GM12864 (cell line): ENCODE measurements around the gene SAT2.
"Not testable (repeated sequence)": the region's sequence is repeated elsewhere in the genome, so short reads cannot be mapped to it uniquely, and the experiment has no call there.

Experiments
- DNase-seq: peaks from one replicate; pipeline ENCODE4 v3.0.0-alpha.2; 2011; ENCODE audit warnings: low read depth
- H3K4me3 ChIP-seq: 2 replicates; pipeline ENCODE4 v1.5.1; 2011; ENCODE audit warnings: mild to moderate bottlenecking, low read depth, low read length, control low read depth
- CTCF ChIP-seq: IDR thresholded peaks from 2 replicates; pipeline ENCODE4 v1.5.1; 2011; ENCODE audit warnings: low read depth, mild to moderate bottlenecking, moderate library complexity, low read length, control low read depth, inconsistent platforms; ENCODE audit errors: missing control alignments

SAT2 gene

DNA sequence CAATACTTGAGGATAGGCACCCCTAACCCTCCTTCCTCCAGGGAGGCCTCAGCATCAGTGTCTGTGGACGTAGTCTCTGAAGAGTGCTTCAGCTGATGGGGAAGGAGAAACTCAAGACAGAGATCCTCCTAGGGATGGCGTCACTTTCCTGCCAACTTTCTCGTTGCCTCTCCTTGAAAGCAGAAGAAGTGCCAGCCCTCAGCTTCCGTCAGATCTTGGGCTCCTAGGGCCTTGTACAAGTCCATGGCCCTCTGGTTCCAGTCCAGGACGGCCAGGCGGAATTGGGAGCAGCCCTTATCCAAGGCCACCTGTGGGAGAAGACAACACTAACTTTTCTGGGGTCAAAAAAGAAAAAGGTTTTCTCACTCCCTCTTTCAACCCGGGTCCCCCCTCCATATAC, 1.3 kb downstream of the SAT2 start:
- H3K4me3 ChIP-seq = no peak overlapping the region
- no peak for TF ChIP-seq CTCF
- DNase-seq = no peak

GRCh38 chr17:7625749-7626148, 1.9 kb downstream of the SAT2 start:
- DNase-seq, H3K4me3 ChIP-seq: not testable (repeated sequence)

GRCh38 chr17:7623661-7624060, 4.0 kb downstream of the SAT2 start:
- DNase-seq = no peak
- no peak overlapping the region for H3K4me3 ChIP-seq
- no peak for TF ChIP-seq CTCF

GRCh38 chr17:7620835-7621234, 6.8 kb downstream of the SAT2 start:
- no peak for DNase-seq
- no peak for TF ChIP-seq CTCF
- no peak overlapping the region for H3K4me3 ChIP-seq

DNA sequence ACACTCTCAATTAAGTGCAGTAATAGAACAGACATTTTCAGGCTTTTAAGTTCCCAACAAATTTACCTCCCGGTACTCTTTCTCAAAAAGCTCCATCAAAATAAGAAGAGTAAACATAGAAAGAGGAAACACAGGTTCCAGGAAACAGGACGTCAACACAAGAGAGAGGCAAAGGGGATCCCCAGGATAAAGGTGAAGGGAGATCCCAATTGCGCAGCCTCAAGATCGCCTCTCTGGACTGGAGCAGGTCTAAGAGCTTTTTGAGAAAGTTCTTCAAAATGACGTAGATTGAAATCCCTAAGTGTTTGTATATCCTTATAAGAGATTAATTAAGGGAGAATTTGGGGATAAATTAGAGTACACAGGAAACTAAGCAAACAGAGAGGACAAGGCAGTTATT, 9.0 kb downstream of the SAT2 start:
- no peak for DNase-seq
- no peak for TF ChIP-seq CTCF
- no peak overlapping the region for H3K4me3 ChIP-seq

DNA sequence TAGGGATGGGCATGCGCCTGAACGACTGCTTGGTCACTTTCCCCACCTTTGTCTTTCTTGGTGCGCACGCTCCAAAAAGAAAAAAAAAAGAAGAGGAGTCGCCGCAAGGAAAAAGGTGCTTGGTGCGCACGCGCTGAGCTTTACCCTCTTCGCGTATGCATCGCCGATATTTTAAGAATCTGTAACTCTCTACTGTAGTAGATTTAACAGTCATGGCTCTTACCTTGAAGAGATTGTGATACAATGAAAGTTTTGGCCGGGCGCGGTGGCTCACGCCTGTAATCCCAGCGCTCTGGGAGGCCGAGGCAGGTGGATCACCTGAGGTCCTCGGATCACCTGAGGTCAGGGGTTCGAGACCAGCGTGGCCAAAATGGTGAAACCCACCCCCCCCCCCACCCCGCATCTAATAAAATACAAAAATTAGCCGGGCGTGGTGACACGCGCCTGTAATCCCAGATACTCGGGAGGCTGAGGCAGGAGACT, 12.3 kb downstream of the SAT2 start:
- peak overlapping the region; percentile 57 for H3K4me3 ChIP-seq
- DNase-seq = no peak
- no peak for TF ChIP-seq CTCF

DNA sequence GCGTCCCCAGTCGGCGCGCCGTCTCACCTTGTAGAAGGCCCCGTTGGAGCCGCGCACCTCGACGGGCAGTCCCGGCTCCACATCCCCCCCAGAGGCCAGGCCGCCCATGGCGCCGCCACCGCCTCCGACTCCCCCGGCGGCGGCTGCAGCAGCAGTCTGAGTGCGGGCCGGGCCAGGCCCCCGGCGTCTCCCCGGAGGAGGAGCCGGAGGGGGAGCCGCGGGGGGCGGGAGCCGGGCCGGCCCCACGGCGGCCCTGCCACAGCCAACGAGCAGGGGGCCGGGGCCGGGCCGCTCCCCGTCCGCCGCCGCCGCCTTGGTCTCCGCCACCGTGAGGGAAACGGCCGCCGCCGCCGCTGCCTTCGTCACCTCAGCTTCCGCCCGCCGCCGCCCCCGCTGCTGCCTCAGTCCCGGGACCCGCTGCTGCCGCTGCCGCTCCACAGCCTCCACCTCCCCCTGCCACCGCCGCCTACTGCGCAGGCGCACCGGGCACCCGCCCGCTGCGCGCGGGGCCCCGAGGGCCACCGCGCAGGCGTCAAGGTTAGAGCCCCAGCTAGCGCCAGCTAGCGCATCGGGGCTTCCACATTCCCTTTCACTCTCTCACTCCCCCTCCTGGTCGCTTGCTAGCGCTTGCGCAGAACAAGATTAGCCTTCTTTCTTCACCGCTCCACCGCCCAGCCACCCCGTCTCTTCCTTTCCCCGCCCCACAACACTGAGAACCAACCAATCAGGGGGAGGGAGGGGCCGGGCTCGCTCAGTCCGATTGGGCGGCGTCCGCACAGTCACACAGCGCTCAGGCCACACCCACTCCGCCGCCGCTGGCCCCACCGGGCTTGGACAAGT, 13.0 kb downstream of the SAT2 start, which contains the start of gene FXR2:
TSS of gene FXR2 (minus strand) at position 473 of the 840 bp plus-strand sequence. CDS start at position 108, 365 bp downstream.
- DNase-seq = peak; percentile 99
- H3K4me3 ChIP-seq = peak within 1 kb of the TSS; percentile 96
- TF ChIP-seq CTCF = peak; percentile 72
